ENCODE results near the gene ST6GALNAC1.

ST6GALNAC1 gene

GRCh38 chr17:76579281-76579680 is 64.3 kb downstream of the ST6GALNAC1 start:
- H3K4me3 ChIP-seq (replicated peaks; ENCODE audit: low read depth, low read length): no peak overlapping the region
- no peak for TF ChIP-seq CTCF (IDR thresholded peaks at IDR 0.05; ENCODE audit: low read length, missing control alignments)
- no peak for DNase-seq (ENCODE audit: low read depth)

- no peak overlapping the region for H3K4me3 ChIP-seq (replicated peaks; ENCODE audit: low read depth, low read length)
- no peak for TF ChIP-seq CTCF (IDR thresholded peaks at IDR 0.05; ENCODE audit: low read length, missing control alignments)
- no peak for DNase-seq (ENCODE audit: low read depth)
These were observed 65.2 kb downstream of the ST6GALNAC1 start for GRCh38 chr17:76578376-76578775.

GRCh38 chr17:76577876-76578275 is 65.7 kb downstream of the ST6GALNAC1 start:
- TF ChIP-seq CTCF (IDR thresholded peaks at IDR 0.05; ENCODE audit: low read length, missing control alignments): no peak
- no peak for DNase-seq (ENCODE audit: low read depth)
- no peak overlapping the region for H3K4me3 ChIP-seq (replicated peaks; ENCODE audit: low read depth, low read length)

GRCh38 chr17:76576189-76576588 is 67.4 kb downstream of the ST6GALNAC1 start:
- no peak overlapping the region for H3K4me3 ChIP-seq (replicated peaks; ENCODE audit: low read depth, low read length)
- no peak for TF ChIP-seq CTCF (IDR thresholded peaks at IDR 0.05; ENCODE audit: low read length, missing control alignments)
- DNase-seq (ENCODE audit: low read depth): no peak

- no peak for DNase-seq (ENCODE audit: low read depth)
- TF ChIP-seq CTCF (IDR thresholded peaks at IDR 0.05; ENCODE audit: low read length, missing control alignments): no peak
- no peak overlapping the region for H3K4me3 ChIP-seq (replicated peaks; ENCODE audit: low read depth, low read length)
These were observed 68.0 kb downstream of the ST6GALNAC1 start for GRCh38 chr17:76575570-76575969.

Data from fibroblast of pulmonary artery (primary cell).